Fibroblast of lung (primary cell): ENCODE results near the gene ERVFRD-1. TPM values are rescaled to one million over a fixed set of nuclear protein-coding genes. Genes with fewer than 3 reads are reported as not detected.
A peak's percentile ranks its signal among the peaks of the same experiment; 100 is the strongest.
"Not testable (repeated sequence)": the region's sequence is repeated elsewhere in the genome, so short reads cannot be mapped to it uniquely, and the experiment has no call there.

Source experiments
- DNase-seq, 2 donors: peaks; one replicate each; pipeline versions ENCODE4 v3.0.0 to v3.0.0-alpha.2; 2010; ENCODE audit warnings: low read depth in 2 of 2
- H2AFZ ChIP-seq: 2 replicates; pipeline ENCODE4 v1.5.1; 2012; ENCODE audit warnings: low read length, control low read depth, inconsistent platforms
- H3K27ac ChIP-seq: 2 replicates; pipeline ENCODE4 v1.5.1; 2011; ENCODE audit warnings: low read length, control low read depth; ENCODE audit not compliant: insufficient read depth
- H3K27me3 ChIP-seq: 2 replicates; pipeline ENCODE4 v1.5.1; 2011; ENCODE audit warnings: mild to moderate bottlenecking, low read length; ENCODE audit not compliant: control insufficient read depth, insufficient read depth
- H3K36me3 ChIP-seq: 2 replicates; pipeline ENCODE4 v1.5.1; 2011; ENCODE audit warnings: low read length; ENCODE audit not compliant: control insufficient read depth, insufficient read depth
- H3K4me1 ChIP-seq: 2 replicates; pipeline ENCODE4 v1.5.1; 2011; ENCODE audit warnings: low read length; ENCODE audit not compliant: control insufficient read depth, insufficient read depth; ENCODE audit errors: extremely low read depth
- H3K4me2 ChIP-seq: 2 replicates; pipeline ENCODE4 v1.5.1; 2011; ENCODE audit warnings: low read length, control low read depth; ENCODE audit not compliant: insufficient read depth; ENCODE audit errors: extremely low read depth
- H3K4me3 ChIP-seq, 4 experiments: fragments of 200-600 bp in 1 of 4; sonication (generic) in 1 of 4; replicated peaks in 1 of 4; 2 replicates each; pipeline ENCODE4 v1.5.1; 2011 to 2016; ENCODE audit warnings: low read length in 4 of 4, low read depth in 3 of 4, mild to moderate bottlenecking in 3 of 4, control low read depth in 2 of 4, inconsistent platforms in 1 of 4, mixed read lengths in 1 of 4; ENCODE audit not compliant: insufficient read depth in 1 of 4; ENCODE audit errors: control extremely low read depth in 1 of 4
- H3K79me2 ChIP-seq: 2 replicates; pipeline ENCODE4 v1.5.1; 2012; ENCODE audit warnings: mild to moderate bottlenecking, low read length, inconsistent platforms; ENCODE audit not compliant: control insufficient read depth, insufficient read depth
- H3K9ac ChIP-seq: 2 replicates; pipeline ENCODE4 v1.5.1; 2011; ENCODE audit warnings: mild to moderate bottlenecking, low read length, control low read depth; ENCODE audit not compliant: insufficient read depth
- H3K9me3 ChIP-seq: 2 replicates; pipeline ENCODE4 v1.5.1; 2012; ENCODE audit warnings: low read depth, low read length; ENCODE audit not compliant: control insufficient read depth, insufficient read depth
- H4K20me1 ChIP-seq: 2 replicates; pipeline ENCODE4 v1.5.1; 2011; ENCODE audit warnings: low read length; ENCODE audit not compliant: control insufficient read depth, insufficient read depth; ENCODE audit errors: extremely low read depth
- EZH2 ChIP-seq: IDR thresholded peaks from 2 replicates; pipeline ENCODE4 v1.5.1; 2012; ENCODE audit warnings: low read length, control low read depth, mild to moderate bottlenecking; ENCODE audit errors: missing control alignments
- polyA plus RNA-seq, 2 donors: library from polyadenylated mRNA; depleted of rRNA in 1 of 2; stranded (reverse) in 1 of 2; unstranded in 1 of 2; fragments of >200 nt; gene quantifications; 2 replicates each; pipeline ENCODE4 v1.2.1, GENCODE V29; 2011 to 2012; ENCODE audit warnings: missing spikeins in 1 of 2
- total RNA-seq: library from RNA; depleted of rRNA; stranded (reverse); fragments of >200 nt; gene quantifications from 2 replicates; pipeline ENCODE4 v1.2.1, GENCODE V29; 2014
- TF ChIP-seq, protein P1 (sequence below), 2 donors: IDR thresholded peaks in 1 of 2; conservative IDR thresholded peaks in 1 of 2; 1 replicate in 1 of 2; 2 replicates in 1 of 2; pipeline ENCODE4 v1.5.1; 2011 to 2012; ENCODE audit warnings: low read length in 2 of 2, control low read depth in 1 of 2, inconsistent platforms in 1 of 2, low read depth in 1 of 2, mild to moderate bottlenecking in 1 of 2

Gene ERVFRD-1
- total and polyA plus RNA-seq, 2 donors (not counting 1 experiment from before 2014, with no cell fraction given), result not detected

GRCh38 chr6:11120271-11121005 lies 8.9 kb upstream of the ERVFRD-1 start:
- Histone ChIP-seq H4K20me1 (no peaks in the 10 kb centered on the region), H3K79me2 (peaks cover 14% of the 10 kb centered on the region), H3K27me3 (no peaks in the 10 kb centered on the region), H3K9ac (no peak overlapping the region), H3K36me3 (no peaks in the 10 kb centered on the region), H3K4me2 (no peak overlapping the region), H3K4me1 (no peaks in the 10 kb centered on the region), H2AFZ (no peak overlapping the region), H3K27ac (no peak overlapping the region), H3K9me3 (no peaks in the 10 kb centered on the region), H3K4me3 (no peak overlapping the region)
- DNase-seq, result peak; percentile 62 to 64
- no peak for TF ChIP-seq EZH2
- TF ChIP-seq, protein P1, sequence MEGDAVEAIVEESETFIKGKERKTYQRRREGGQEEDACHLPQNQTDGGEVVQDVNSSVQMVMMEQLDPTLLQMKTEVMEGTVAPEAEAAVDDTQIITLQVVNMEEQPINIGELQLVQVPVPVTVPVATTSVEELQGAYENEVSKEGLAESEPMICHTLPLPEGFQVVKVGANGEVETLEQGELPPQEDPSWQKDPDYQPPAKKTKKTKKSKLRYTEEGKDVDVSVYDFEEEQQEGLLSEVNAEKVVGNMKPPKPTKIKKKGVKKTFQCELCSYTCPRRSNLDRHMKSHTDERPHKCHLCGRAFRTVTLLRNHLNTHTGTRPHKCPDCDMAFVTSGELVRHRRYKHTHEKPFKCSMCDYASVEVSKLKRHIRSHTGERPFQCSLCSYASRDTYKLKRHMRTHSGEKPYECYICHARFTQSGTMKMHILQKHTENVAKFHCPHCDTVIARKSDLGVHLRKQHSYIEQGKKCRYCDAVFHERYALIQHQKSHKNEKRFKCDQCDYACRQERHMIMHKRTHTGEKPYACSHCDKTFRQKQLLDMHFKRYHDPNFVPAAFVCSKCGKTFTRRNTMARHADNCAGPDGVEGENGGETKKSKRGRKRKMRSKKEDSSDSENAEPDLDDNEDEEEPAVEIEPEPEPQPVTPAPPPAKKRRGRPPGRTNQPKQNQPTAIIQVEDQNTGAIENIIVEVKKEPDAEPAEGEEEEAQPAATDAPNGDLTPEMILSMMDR (conservative IDR thresholded peaks at IDR 0.05 in 1 of 2, IDR thresholded peaks at IDR 0.05 in 1 of 2; ENCODE audit: low read depth in 1 of 2, low read length in 2 of 2), result no peak

DNA sequence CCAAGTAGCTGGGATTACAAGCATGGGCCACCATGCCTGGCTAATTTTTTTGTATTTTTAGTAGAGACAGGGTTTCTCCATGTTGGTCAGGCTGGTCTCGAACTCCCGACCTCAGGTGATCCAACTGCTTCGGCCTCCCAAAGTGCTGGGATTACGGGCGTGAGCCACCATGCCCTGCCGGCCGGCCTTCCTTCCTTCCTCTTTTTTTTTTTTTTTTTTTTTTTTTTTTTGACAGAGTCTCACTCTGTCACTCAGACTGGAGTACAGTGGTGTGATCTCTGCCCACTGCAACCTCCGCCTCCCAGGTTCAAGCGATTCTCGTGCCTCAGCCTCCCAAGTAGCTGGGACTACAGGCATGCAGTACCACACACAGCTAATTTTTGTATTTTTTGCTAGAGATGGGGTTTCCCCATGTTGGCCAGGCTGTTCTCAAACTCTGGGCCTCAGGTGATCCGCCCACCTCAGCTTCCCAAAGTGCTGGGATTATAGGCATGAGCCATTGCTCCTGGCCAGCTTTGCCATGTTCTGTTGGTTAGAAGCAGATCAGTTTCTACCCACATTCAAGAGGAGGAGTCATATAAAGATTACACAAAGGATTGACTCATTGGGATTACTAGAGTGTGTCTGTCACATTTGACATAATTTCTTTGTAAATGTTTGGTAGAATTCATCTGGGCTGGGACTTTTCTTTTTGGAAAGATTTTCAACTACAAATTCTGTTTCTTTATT lies 4.4 kb upstream of the ERVFRD-1 start:
- H3K79me2 ChIP-seq, result peaks cover 22% of the 10 kb centered on the region
- H4K20me1 ChIP-seq, result not testable (repeated sequence)

GRCh38 chr6:11113038-11113437 lies 1.5 kb upstream of the ERVFRD-1 start:
- Histone ChIP-seq H3K27ac (no peak overlapping the region), H3K4me2 (no peak overlapping the region), H3K4me3 (no peak overlapping the region), H3K27me3 (no peaks in the 10 kb centered on the region), H3K9me3 (no peaks in the 10 kb centered on the region), H4K20me1 (no peaks in the 10 kb centered on the region), H3K9ac (no peak overlapping the region), H3K79me2 (peaks cover 22% of the 10 kb centered on the region), H2AFZ (no peak overlapping the region), H3K4me1 (no peaks in the 10 kb centered on the region), H3K36me3 (no peaks in the 10 kb centered on the region)
- TF ChIP-seq, protein P1 (conservative IDR thresholded peaks at IDR 0.05 in 1 of 2, IDR thresholded peaks at IDR 0.05 in 1 of 2; ENCODE audit: low read depth in 1 of 2, low read length in 2 of 2), result no peak
- no peak for TF ChIP-seq EZH2
- peak in 1 of 2 donors; percentile 18 for DNase-seq

More for the DNA sequence above, 4.4 kb upstream of the ERVFRD-1 start:
- H3K4me3 ChIP-seq, H3K27me3 ChIP-seq, H3K27ac ChIP-seq, H3K4me1 ChIP-seq, H2AFZ ChIP-seq, H3K4me2 ChIP-seq, H3K9ac ChIP-seq, H3K36me3 ChIP-seq, H3K9me3 ChIP-seq: not testable (repeated sequence)
- peak; percentile 50 to 51 for DNase-seq
